ENCODE measurements around the gene NR6A1.

The NR6A1 gene

DNA sequence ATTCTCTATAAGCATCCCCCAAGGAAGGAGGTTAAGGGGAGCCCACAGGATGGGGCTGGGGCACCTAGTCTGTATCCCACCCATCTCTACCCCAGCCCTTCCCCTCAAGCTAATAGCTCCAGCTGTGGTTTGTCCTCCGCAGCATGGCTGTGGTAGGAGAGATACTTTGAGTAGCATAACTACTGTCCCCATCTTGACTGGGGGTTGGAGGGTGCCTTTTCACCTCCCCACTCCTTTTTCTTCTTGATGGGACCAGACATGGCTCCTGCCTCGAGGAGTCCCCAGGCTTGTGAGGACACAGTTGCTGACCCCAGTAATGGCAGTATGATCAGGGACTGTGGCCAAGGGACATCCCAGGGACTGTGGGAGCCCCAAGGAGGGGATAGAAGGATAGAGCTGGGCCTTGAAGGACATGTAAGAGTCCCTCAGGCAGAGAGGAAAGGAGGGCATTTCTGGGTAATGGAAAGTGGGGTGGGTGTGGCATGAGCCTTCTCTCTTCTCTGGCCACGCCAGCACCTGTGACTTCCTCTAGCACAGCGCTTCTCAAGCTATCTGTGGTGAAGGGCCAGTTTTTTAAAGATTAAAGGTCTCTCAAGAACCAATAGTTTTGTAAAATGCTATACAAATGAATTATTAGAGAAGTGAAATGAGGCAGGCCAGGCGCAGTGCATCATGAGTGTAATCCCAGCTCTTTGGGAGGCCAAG, 19.8 kb upstream of the NR6A1 start:
- TF ChIP-seq EZH2 (IDR thresholded peaks at IDR 0.05) (no peak), FOXP2 (optimal IDR thresholded peaks at IDR 0.05; ENCODE audit: control extremely low read depth, extremely low read length, insufficient read depth) (no peak), POLR2AphosphoS5 (IDR thresholded peaks at IDR 0.05; ENCODE audit: borderline replicate concordance, low read depth, low read length) (no peak)
- no peak for DNase-seq (ENCODE audit: low read depth, low spot score)
- Histone ChIP-seq H3K9me3 (ENCODE audit: low read depth, low read length) (no peaks in the 10 kb centered on the region), H3K9ac (ENCODE audit: insufficient read length) (no peak overlapping the region), H3K36me3 (ENCODE audit: insufficient read depth, low read length) (no peaks in the 10 kb centered on the region), H3K4me3 (no peak overlapping the region), H3K27ac (no peak overlapping the region)

GRCh38 chr9:124790301-124790700, 19.2 kb upstream of the NR6A1 start:
- Histone ChIP-seq H3K4me3 (no peak overlapping the region), H3K9ac (ENCODE audit: insufficient read length) (no peak overlapping the region), H3K36me3 (ENCODE audit: insufficient read depth, low read length) (no peaks in the 10 kb centered on the region), H3K27ac (no peak overlapping the region), H3K9me3 (ENCODE audit: low read depth, low read length) (no peaks in the 10 kb centered on the region)
- TF ChIP-seq FOXP2 (optimal IDR thresholded peaks at IDR 0.05; ENCODE audit: control extremely low read depth, extremely low read length, insufficient read depth) (no peak), EZH2 (IDR thresholded peaks at IDR 0.05) (no peak), POLR2AphosphoS5 (IDR thresholded peaks at IDR 0.05; ENCODE audit: borderline replicate concordance, low read depth, low read length) (no peak)
- no peak for DNase-seq (ENCODE audit: low read depth, low spot score)

DNA sequence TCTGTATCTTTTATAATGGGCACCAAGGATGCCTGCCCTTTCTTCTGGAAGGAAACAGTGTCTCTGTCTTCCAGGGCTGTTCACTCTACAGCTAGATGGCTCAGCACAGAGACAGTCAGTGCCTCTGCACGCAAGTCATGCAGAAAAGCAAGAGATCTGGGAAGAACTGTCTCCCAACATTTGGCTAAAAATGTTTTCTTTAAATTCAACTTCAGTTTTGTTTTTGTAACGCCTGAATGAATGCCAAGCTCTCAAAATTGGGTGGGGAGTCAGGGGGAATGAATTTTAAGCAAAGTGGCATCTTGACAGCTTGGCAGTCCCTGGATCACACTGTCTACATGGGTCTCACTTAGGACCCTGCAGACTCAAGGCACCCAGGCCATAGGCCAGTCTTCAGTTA, 18.4 kb upstream of the NR6A1 start:
- Histone ChIP-seq H3K4me3 (no peak overlapping the region), H3K27ac (no peak overlapping the region), H3K9me3 (ENCODE audit: low read depth, low read length) (no peaks in the 10 kb centered on the region), H3K36me3 (ENCODE audit: insufficient read depth, low read length) (no peaks in the 10 kb centered on the region), H3K9ac (ENCODE audit: insufficient read length) (no peak overlapping the region)
- TF ChIP-seq EZH2 (IDR thresholded peaks at IDR 0.05), result no peak
- DNase-seq (ENCODE audit: low read depth, low spot score), result no peak

- no peak overlapping the region for H3K9ac ChIP-seq (ENCODE audit: insufficient read length)
- H3K27ac ChIP-seq, result no peak overlapping the region
- no peak for DNase-seq (ENCODE audit: low read depth, low spot score)
- H3K36me3 ChIP-seq (ENCODE audit: insufficient read depth, low read length), result no peaks in the 10 kb centered on the region
- no peaks in the 10 kb centered on the region for H3K9me3 ChIP-seq (ENCODE audit: low read depth, low read length)
- no peak overlapping the region for H3K4me3 ChIP-seq
- no peak for TF ChIP-seq FOXP2 (optimal IDR thresholded peaks at IDR 0.05; ENCODE audit: control extremely low read depth, extremely low read length, insufficient read depth)
- no peak for TF ChIP-seq EZH2 (IDR thresholded peaks at IDR 0.05)
- no peak for TF ChIP-seq POLR2AphosphoS5 (IDR thresholded peaks at IDR 0.05; ENCODE audit: borderline replicate concordance, low read depth, low read length)
Observed at GRCh38 chr9:124788542-124789217, 17.6 kb upstream of the NR6A1 start.

DNA sequence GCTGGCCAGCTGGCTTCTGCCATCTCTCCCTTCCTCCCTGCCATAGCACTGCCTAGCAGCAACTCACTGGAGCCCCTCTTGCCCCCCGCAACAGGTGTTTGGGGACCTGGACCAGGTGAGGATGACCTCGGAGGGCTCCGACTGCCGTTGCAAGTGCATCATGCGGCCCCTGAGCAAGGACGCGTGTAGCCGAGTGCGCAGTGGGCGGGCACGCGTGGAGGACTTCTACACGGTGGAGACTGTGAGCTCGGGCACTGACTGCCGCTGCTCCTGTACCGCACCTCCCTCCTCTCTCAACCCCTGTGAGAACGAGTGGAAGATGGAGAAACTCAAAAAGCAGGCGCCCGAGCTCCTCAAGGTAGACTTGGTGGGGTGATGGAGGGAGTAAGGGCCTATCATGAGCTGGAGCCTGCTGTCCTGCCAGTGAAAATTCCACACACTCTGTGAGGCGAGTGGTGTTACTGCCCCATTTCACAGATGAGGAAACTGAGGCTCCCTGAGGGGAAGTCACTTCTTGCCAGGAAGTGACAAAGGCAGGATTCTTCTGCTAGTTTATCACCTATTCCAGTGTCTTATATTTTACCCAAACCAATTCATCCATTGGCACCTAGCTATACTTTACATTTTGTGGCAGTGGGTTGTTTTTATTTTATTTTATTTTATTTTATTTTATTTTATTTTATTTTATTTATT, 15.9 kb upstream of the NR6A1 start:
- TF ChIP-seq FOXP2 (optimal IDR thresholded peaks at IDR 0.05; ENCODE audit: control extremely low read depth, extremely low read length, insufficient read depth), result no peak
- TF ChIP-seq EZH2 (IDR thresholded peaks at IDR 0.05), result no peak
- no peak for TF ChIP-seq POLR2AphosphoS5 (IDR thresholded peaks at IDR 0.05; ENCODE audit: borderline replicate concordance, low read depth, low read length)

GRCh38 chr9:124784509-124784908, 13.4 kb upstream of the NR6A1 start:
- Histone ChIP-seq H3K9ac (ENCODE audit: insufficient read length) (no peak overlapping the region), H3K4me3 (no peak overlapping the region), H3K9me3 (ENCODE audit: low read depth, low read length) (no peaks in the 10 kb centered on the region), H3K36me3 (ENCODE audit: insufficient read depth, low read length) (no peaks in the 10 kb centered on the region), H3K27ac (no peak overlapping the region)
- TF ChIP-seq FOXP2 (optimal IDR thresholded peaks at IDR 0.05; ENCODE audit: control extremely low read depth, extremely low read length, insufficient read depth) (no peak), EZH2 (IDR thresholded peaks at IDR 0.05) (no peak), POLR2AphosphoS5 (IDR thresholded peaks at IDR 0.05; ENCODE audit: borderline replicate concordance, low read depth, low read length) (no peak)
- no peak for DNase-seq (ENCODE audit: low read depth, low spot score)

More for the DNA sequence above, 15.9 kb upstream of the NR6A1 start:
- Histone ChIP-seq H3K9ac (ENCODE audit: insufficient read length) (no peak overlapping the region), H3K9me3 (ENCODE audit: low read depth, low read length) (no peaks in the 10 kb centered on the region), H3K27ac (no peak overlapping the region), H3K4me3 (no peak overlapping the region), H3K36me3 (ENCODE audit: insufficient read depth, low read length) (no peaks in the 10 kb centered on the region)
- DNase-seq (ENCODE audit: low read depth, low spot score), result no peak

DNA sequence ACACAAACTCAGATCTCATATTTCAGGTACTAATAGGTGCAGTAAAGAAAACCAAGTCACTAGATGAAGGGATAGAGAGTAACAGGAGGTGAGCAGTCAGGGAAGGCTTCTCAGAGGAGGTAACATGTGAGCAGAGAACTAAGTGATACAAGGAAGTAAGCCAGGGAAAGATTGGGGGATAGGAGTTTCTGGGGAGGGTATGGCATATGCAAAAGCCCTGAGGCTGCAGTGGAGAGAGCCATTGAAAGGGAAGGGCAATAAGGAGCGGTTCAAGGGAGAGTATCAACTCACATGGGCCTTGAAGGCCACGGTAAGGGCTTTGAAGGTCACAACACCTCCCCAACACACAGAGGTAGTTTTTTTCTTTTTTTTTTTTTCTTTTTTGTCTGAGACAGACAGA, 12.7 kb upstream of the NR6A1 start:
- TF ChIP-seq POLR2AphosphoS5 (IDR thresholded peaks at IDR 0.05; ENCODE audit: borderline replicate concordance, low read depth, low read length) (no peak), EZH2 (IDR thresholded peaks at IDR 0.05) (no peak), FOXP2 (optimal IDR thresholded peaks at IDR 0.05; ENCODE audit: control extremely low read depth, extremely low read length, insufficient read depth) (no peak)
- H3K4me3 ChIP-seq, result no peak overlapping the region
- H3K36me3 ChIP-seq (ENCODE audit: insufficient read depth, low read length), result no peaks in the 10 kb centered on the region
- no peak for DNase-seq (ENCODE audit: low read depth, low spot score)
- H3K9ac ChIP-seq (ENCODE audit: insufficient read length), result no peak overlapping the region
- H3K27ac ChIP-seq, result no peak overlapping the region
- no peaks in the 10 kb centered on the region for H3K9me3 ChIP-seq (ENCODE audit: low read depth, low read length)

DNA sequence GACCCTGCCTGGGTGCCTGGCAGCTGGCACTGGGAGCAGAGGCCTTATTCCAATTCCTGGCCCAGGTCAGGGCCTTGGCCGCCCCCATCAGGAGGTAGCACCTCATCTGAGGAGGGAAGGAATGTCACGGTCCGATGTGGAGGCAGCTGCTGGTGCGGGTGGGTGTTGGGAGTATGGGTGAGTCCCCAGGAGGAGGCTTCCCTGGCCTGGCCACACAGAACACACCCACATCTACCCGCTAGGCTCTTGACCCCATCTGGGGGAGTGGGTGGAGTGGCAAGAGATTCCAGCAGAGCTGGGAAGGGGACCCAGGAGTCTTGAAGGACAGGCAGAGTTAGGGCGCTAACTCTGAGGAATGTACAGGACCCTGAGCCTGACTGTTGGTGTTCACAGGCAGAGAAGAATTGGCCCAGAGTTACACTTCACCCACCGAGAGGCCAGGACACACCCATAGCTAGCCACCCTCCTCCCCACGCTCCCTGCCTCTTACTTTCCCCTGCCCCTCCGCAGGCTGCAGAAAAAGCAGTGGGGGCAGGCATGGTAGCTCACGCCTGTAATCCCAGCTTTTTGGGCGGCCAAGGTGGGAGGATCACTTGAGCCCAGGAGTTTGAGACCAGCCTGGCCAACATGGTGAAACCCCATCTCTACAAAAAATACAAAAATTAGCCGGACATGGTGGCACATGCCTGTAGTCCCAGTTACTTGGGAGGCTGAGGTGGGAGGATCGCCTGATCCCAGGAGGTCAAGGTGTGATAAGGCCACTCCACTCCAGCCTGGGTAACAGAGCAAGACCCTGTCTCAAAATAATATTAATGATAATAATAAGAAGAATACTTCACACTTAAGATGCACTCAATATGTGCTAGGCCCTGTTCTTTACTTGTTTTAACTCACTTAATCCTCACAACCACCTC, 11.8 kb upstream of the NR6A1 start:
- Histone ChIP-seq H3K9me3 (ENCODE audit: low read depth, low read length) (no peaks in the 10 kb centered on the region), H3K4me3 (no peak overlapping the region), H3K36me3 (ENCODE audit: insufficient read depth, low read length) (no peaks in the 10 kb centered on the region), H3K9ac (ENCODE audit: insufficient read length) (no peak overlapping the region), H3K27ac (no peak overlapping the region)
- no peak for DNase-seq (ENCODE audit: low read depth, low spot score)
- no peak for TF ChIP-seq POLR2AphosphoS5 (IDR thresholded peaks at IDR 0.05; ENCODE audit: borderline replicate concordance, low read depth, low read length)
- no peak for TF ChIP-seq FOXP2 (optimal IDR thresholded peaks at IDR 0.05; ENCODE audit: control extremely low read depth, extremely low read length, insufficient read depth)
- TF ChIP-seq EZH2 (IDR thresholded peaks at IDR 0.05), result no peak
